PC-9 (cell line): ENCODE results near the gene PROK1. TPM values are rescaled to one million over a fixed set of nuclear protein-coding genes. Genes with fewer than 3 reads are reported as not detected.

Source experiments
- BruUV-seq: library from RNA; stranded (reverse); fragments of 400-500 nt; replicated peaks from 2 replicates; lab custom pipeline; 2021; lab: Mats Ljungman, UMichigan
- CTCF ChIA-PET: fragments of 300-600 bp; sonication (Branson Sonifier 250); formaldehyde crosslinking; loops from one replicate; lab custom pipeline; 2022; ENCODE audit warnings: antibody characterized with exemption; lab: Charles Lee
- POLR2A ChIA-PET: fragments of 300-600 bp; sonication (Branson Sonifier 250); formaldehyde crosslinking; loops from one replicate; lab custom pipeline; 2022; ENCODE audit warnings: antibody characterized with exemption; ENCODE audit not compliant: unreplicated experiment; lab: Charles Lee
- DNase-seq, 2 experiments: peaks; one replicate each; pipeline versions ENCODE4 v3.0.0 to v3.0.0-alpha.2; 2015 to 2022; ENCODE audit warnings: mixed read lengths in 1 of 2
- H2AFZ ChIP-seq: fragments of 200-600 bp; sonication (generic); 2 replicates; pipeline ENCODE4 v1.8.1; 2017; ENCODE audit warnings: antibody characterized with exemption
- H3F3A ChIP-seq: fragments of 200-600 bp; sonication (generic); 2 replicates; pipeline ENCODE4 v1.8.1; 2017; ENCODE audit warnings: antibody characterized with exemption, mild to moderate bottlenecking, low read depth; ENCODE audit not compliant: insufficient read depth
- H3K27ac ChIP-seq: fragments of 200-600 bp; sonication (generic); 2 replicates; pipeline ENCODE4 v1.6.1; 2016; ENCODE audit warnings: mixed run types
- H3K27me3 ChIP-seq: fragments of 200-600 bp; sonication (generic); 2 replicates; pipeline ENCODE4 v1.6.1; 2016; ENCODE audit warnings: low read depth, mixed run types; ENCODE audit not compliant: insufficient read depth
- H3K36me3 ChIP-seq: fragments of 200-600 bp; sonication (generic); 2 replicates; pipeline ENCODE4 v1.6.1; 2016; ENCODE audit warnings: low read depth, mixed run types
- H3K4me1 ChIP-seq: fragments of 200-600 bp; sonication (generic); replicated peaks from 2 replicates; pipeline ENCODE4 v1.6.1; 2016; ENCODE audit warnings: mixed run types; ENCODE audit not compliant: insufficient read depth
- H3K4me2 ChIP-seq: fragments of 200-600 bp; sonication (generic); 2 replicates; pipeline ENCODE4 v1.6.1; 2017; ENCODE audit warnings: mixed run types
- H3K4me3 ChIP-seq: fragments of 200-600 bp; sonication (generic); 2 replicates; pipeline ENCODE4 v1.6.1; 2016; ENCODE audit warnings: mixed run types
- H3K79me2 ChIP-seq: fragments of 200-600 bp; sonication (generic); 2 replicates; pipeline ENCODE4 v1.6.1; 2017; ENCODE audit warnings: low read depth, mixed run types
- H3K9me2 ChIP-seq: fragments of 200-600 bp; sonication (generic); 2 replicates; pipeline ENCODE4 v1.8.1; 2017; ENCODE audit warnings: mild to moderate bottlenecking; ENCODE audit not compliant: insufficient read depth
- H3K9me3 ChIP-seq: fragments of 200-600 bp; sonication (generic); 2 replicates; pipeline ENCODE4 v1.8.1; 2016; ENCODE audit warnings: low read depth; ENCODE audit not compliant: insufficient read depth
- H4K20me1 ChIP-seq: fragments of 200-600 bp; sonication (generic); 2 replicates; pipeline ENCODE4 v1.8.1; 2017; ENCODE audit not compliant: insufficient read depth
- CTCF ChIP-seq: fragments of 200-600 bp; sonication (generic); conservative IDR thresholded peaks from 2 replicates; pipeline ENCODE4 v1.6.1; 2017; ENCODE audit warnings: mixed run types, antibody characterized with exemption, mild to moderate bottlenecking, moderate library complexity
- EZH2 ChIP-seq: fragments of 200-600 bp; sonication (generic); IDR thresholded peaks from 2 replicates; pipeline ENCODE4 v1.8.0; 2017; ENCODE audit warnings: antibody characterized with exemption, low read depth
- intact Hi-C: fragments of 100-400 bp; cut with micrococcal nuclease; formaldehyde crosslinking; loops from one replicate; pipeline ENCODE4 v1.10.0; 2022; ENCODE audit not compliant: unreplicated experiment
- total RNA-seq: library from RNA; stranded (reverse); gene quantifications from 2 replicates; pipeline ENCODE4 v1.2.3, GENCODE V29; 2021

The PROK1 gene
- total RNA-seq, 1 experiment from 2014 or later: not detected

GRCh38 chr1:110428946-110429345, 22.0 kb upstream of the PROK1 start:
- no TSS peak for BruUV-seq
- POLR2A ChIA-PET: no interaction called here

GRCh38 chr1:110430366-110430765, 20.6 kb upstream of the PROK1 start:
- Histone ChIP-seq H3K9me3 (no peaks in the 10 kb centered on the region), H3K4me3 (no peak overlapping the region), H3K27me3 (peaks cover 15% of the 10 kb centered on the region), H3K4me1 (peaks cover 17% of the 10 kb centered on the region), H3K79me2 (no peaks in the 10 kb centered on the region), H4K20me1 (no peaks in the 10 kb centered on the region), H3K36me3 (no peaks in the 10 kb centered on the region), H2AFZ (no peak overlapping the region), H3K27ac (no peak overlapping the region), H3F3A (peaks cover 6% of the 10 kb centered on the region; the same call in 1 of the 2 replicates), H3K4me2 (no peak overlapping the region), H3K9me2 (no peaks in the 10 kb centered on the region)
- DNase-seq: no peak
- no TSS peak for BruUV-seq
- ChIA-PET CTCF (no interaction called here), POLR2A (no interaction called here)
- no peak for TF ChIP-seq CTCF
- TF ChIP-seq EZH2: no peak
- intact Hi-C loops: no loop called here

More at GRCh38 chr1:110428946-110429345, 22.0 kb upstream of the PROK1 start:
- TF ChIP-seq CTCF: no peak
- TF ChIP-seq EZH2: no peak
- no peak overlapping the region for H3K4me3 ChIP-seq
- H3K79me2 ChIP-seq: no peaks in the 10 kb centered on the region
- no peaks in the 10 kb centered on the region for H3K9me2 ChIP-seq
- H3K27me3 ChIP-seq: peaks cover 15% of the 10 kb centered on the region
- CTCF ChIA-PET: no interaction called here
- H2AFZ ChIP-seq: no peak overlapping the region
- intact Hi-C loops: no loop called here
- H3K4me1 ChIP-seq: peaks cover 11% of the 10 kb centered on the region
- no peaks in the 10 kb centered on the region for H3K9me3 ChIP-seq
- no peak overlapping the region for H3K4me2 ChIP-seq
- H4K20me1 ChIP-seq: no peaks in the 10 kb centered on the region
- H3K36me3 ChIP-seq: no peaks in the 10 kb centered on the region
- DNase-seq: no peak
- no peak overlapping the region for H3K27ac ChIP-seq
- H3F3A ChIP-seq: peaks cover under 1% of the 10 kb centered on the region; the same call in 1 of the 2 replicates

GRCh38 chr1:110430901-110431300, 20.0 kb upstream of the PROK1 start:
- POLR2A ChIA-PET: no interaction called here
- Histone ChIP-seq H3K27ac (no peak overlapping the region), H3K4me1 (peaks cover 17% of the 10 kb centered on the region), H4K20me1 (no peaks in the 10 kb centered on the region), H3K9me3 (no peaks in the 10 kb centered on the region), H3K9me2 (no peaks in the 10 kb centered on the region), H3K4me2 (no peak overlapping the region), H3K79me2 (no peaks in the 10 kb centered on the region), H3K4me3 (no peak overlapping the region), H3K36me3 (no peaks in the 10 kb centered on the region), H3K27me3 (peaks cover 15% of the 10 kb centered on the region), H2AFZ (no peak overlapping the region), H3F3A (peaks cover 6% of the 10 kb centered on the region; the same call in 1 of the 2 replicates)
- CTCF ChIA-PET: no interaction called here
- intact Hi-C loops: no loop called here
- DNase-seq: no peak
- no peak for TF ChIP-seq CTCF
- TF ChIP-seq EZH2: no peak
- BruUV-seq: no TSS peak
